Stimulated activated CD8-positive, alpha-beta memory T cell treated with anti-CD3 and anti-CD28 coated beads, Interleukin-4, amount 100 ng/mL, for 48 hours (primary cell): ENCODE measurements around the gene CNIH2.

Experiments
- DNase-seq: peaks from one replicate; pipeline ENCODE4 v3.0.0-alpha.2; 2020

Gene CNIH2

DNA sequence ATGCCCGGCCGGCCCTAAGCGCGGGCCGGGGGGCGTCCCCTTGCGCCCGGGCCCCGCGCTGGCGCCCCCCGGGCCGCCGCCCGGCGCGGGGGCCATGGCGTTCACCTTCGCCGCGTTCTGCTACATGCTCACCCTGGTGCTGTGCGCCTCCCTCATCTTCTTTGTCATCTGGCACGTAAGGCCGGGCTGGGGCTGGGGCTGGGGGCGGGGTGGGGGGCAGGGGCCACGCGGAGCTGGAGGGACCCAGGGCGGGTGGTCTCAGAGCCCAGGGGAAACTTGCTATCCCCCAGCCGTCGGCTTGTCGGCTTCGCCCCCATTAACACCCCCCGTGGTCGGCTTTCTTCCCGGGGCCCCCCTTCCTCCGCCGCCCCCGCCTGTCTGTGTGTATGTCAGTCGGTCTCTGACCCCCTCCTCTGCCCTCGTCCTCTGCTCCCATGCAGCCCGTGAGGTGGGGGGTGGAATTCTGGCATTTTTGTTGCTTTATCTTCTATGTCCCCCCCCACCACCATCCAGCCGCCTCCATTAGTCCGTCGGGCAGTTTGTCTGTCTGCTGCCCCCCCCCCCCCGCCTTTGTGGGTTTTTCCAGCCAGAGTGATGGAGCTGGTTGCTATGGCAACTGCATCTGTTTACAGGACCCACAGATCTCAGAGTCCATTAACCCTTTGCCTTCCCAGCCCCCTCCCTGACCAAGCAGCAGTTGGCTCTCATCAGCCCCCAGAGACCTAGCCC lies 552 bp downstream of the CNIH2 start:
- no peak for DNase-seq

DNA sequence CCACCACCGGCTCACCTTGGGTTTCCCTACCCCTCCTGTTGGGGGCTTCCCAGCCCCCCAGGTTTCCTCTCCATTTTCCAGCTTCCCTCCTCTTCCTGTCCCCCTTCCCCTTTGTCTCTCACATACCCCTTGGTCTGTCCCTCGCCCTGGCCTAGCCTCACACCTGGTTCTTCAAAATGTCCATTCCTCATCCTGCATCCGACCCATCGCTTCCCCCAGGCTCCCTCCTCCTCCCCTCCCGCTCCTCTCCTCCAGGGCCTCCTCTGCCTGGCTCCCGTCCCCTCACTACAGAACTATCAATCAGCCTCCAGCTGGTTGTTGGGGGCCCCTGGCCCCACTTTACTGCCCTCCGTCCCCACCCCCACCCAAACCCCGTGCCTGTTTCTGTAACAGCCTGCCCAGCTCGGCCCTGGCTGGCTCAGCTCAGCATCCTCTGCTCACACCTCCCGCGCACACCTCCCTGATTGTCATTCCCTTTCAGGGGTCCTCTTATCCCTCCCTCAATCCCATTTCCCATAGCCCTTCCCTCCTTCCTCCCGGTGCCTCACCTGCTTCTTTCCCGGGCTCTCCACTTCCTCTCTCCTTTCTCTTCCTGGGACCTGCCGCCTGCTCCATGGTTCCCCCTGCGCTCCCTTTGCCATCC lies 1.2 kb downstream of the CNIH2 start:
- DNase-seq: no peak

DNA sequence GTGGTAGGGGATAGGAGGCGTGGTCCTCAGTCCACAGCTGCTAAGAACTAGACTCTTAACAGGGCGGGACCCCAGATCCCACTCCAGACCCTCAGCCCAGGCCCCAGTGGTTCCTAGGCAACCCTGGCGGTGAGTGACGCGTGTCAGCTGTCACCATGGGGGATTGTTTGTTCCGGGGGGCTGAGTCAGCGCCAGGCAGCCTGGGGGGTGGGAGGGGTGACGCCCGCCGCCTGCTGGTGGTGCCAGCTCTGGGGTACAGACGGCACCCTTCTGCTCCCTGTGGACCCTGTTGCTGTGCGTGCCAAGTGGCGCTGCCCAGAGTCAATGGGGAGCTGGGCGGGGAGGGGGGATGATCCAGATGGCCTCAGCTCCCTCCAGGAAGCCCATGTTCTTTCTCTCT lies 2.5 kb downstream of the CNIH2 start:
- DNase-seq: no peak

DNA sequence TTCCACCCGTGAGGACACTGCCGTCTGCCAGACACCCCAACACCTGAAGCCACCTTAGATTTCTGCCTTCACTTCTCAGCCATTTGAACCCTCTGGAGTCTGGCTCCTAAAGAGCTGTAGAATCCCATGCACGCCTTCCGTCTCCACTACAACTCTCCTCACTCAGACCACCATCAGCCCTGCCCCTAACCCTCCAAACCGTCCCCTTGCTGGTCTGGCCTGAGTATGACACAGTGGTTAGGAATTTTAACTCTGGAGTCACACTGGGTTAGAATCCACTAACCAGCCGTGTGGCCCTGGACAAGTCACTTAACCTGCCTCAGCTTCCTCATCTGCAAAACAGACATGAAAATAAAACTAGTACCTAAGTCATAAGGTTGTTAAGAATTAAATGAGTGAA lies 3.0 kb downstream of the CNIH2 start:
- no peak for DNase-seq

DNA sequence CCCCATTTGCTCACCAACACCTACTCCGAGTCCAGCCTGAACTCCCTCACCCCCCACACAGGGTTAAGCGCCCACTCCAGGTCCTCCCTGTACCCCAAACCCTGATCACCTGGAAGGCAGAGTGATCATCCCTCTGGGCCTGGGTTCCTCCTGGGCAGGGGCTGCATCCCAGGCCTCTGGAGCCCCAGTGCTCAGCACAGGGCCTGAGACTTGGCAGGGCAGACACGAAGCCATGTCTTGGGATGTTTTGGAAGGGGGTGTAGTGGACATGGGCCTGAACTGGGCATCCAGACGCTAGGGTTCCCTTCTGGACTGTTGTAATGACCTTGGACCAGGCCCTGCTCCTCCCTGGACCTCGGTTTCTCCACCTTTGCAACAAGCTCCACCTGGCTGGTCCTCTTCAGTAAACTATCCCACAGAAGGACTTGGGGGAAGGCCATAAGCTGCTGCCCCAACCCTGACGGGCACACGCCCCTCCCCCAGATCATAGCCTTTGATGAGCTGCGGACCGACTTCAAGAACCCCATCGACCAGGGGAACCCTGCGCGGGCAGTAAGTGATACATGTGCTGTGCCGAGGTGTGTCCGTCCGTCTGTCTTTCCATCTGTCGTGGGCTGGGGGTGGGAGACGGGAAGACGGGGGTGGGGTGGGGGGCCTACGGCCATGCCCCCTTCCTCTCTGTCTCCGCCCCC lies 3.9 kb downstream of the CNIH2 start:
- no peak for DNase-seq

DNA sequence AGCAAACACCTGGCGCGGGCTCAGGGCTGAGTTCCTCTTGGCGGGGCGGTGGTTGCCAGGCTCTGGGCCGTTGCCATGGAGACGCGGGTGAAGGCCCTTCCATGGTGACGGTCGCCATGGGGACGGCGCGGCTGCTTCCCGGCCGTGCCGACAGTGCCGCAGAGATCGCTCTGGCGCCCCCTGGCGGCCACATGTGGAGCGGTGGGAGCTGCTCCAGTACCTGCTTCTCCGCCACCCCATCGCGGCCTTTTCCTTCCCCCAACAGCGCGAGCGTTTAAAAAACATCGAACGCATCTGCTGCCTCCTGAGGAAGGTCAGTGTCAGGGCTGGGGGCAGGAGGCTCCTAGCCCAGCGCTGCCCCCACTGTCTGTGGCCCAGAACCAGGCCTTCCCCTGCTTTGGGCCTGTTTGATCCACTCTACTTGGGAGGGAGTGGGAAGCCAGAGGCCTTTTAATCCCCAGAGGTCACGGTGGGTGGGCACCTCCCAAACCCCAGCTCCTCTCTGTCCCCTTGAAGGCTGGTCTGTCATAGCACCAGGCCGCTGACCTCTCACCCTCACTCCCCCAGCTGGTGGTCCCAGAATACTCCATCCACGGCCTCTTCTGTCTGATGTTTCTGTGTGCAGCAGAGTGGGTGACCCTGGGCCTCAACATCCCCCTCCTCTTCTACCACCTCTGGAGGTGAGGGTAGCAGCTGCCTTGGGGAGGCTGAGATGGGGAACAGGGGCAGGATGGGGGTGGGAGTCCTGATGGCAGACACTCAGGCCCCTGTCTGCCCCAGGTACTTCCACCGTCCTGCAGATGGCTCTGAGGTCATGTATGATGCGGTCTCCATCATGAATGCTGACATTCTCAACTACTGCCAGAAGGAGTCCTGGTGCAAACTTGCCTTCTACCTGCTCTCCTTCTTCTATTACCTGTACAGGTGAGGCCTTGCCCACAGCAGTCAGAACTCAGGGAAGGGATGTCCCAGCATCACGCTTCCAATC lies 4.8 kb downstream of the CNIH2 start:
- peak; percentile 100 for DNase-seq

DNA sequence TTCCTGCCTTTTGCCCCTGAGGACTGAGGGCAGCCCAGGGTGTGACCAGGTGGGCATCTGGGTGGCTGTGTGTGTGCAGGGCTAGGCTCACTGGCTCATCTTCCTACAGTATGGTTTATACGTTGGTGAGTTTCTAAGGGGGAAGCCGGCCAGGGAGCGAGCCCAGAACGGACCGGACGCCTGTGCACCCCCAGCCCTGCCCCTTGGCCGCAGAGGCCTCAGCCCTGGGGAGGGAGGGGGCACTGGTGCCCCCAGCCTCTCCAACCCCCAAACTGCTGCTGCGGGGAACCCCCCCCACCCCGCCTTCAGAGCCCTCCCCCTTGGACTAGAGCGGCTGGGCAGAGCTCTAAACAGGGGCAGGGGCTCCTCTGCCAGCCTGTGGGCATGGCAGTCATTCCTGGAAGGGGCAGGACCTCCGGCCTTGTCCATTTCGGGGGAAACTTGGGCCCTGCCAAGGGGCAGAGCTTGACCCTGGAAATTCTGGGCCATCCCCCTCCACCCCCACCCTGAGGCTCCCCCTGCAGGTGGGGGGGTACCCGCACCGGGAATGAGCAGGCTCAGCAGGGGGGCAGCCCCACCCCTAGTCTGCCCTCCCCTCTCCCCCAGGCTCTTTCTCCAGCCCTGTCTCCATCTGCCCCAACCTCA lies 5.6 kb downstream of the CNIH2 start:
- DNase-seq: no peak

DNA sequence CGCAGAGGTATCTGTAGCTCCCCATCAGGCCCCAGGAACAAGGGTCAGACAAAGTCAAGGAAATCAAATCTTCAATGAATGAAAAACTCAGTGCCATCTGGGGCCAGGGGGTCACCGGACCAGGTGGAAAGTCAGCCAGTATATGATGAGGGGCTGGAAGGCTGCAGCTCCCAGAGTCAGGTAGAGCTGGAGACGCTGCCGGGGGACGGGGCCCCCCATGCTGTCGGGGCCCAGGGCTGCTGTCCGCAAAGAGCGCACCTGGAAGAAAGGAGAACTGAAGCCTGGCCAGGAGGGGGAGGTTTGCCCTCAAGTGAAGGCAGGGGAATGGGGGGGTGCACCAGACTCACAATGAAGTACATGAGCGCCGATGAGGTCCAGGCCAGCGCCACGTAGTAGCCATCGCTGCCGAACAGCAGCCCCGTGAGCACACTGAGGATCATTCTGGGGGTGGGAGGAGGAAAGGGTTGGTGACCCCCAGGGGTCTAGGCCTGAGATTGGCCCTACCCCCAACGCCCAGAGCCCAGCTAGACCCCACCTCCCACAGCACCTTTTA lies 6.6 kb downstream of the CNIH2 start:
- DNase-seq: no peak

DNA sequence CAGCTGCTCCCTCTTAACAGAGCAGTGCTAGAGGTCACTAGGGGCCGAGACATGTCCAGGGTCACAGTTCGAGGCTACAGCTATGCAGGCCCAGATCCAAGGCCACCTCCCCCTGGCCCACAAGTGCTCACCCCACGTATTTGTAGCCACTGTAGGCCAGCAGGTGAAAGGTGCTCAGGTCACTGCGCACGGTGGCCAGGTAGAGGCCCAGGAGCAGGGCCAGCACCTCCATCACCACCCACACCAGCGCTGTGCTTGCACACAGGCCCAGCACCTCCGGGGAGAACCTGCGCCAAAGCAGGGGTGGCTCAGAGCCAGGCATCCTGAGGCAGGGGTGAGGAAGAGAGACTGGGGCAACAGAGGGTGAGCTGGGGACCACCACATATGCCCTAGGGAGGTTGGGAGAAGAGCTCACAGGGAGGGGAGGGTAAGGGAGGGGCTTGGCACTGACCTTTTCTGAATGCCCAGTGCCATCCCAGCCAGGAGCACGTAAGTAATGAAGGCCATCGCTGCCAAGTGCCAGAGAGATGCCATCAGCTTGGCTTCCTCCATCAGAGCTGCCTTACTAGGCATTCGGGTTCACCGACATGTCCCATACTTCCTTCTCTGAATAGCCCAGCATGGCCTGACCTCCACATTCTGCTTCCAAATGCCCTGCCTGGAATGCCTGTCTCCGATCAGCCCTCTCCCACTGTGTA lies 7.4 kb downstream of the CNIH2 start:
- no peak for DNase-seq

DNA sequence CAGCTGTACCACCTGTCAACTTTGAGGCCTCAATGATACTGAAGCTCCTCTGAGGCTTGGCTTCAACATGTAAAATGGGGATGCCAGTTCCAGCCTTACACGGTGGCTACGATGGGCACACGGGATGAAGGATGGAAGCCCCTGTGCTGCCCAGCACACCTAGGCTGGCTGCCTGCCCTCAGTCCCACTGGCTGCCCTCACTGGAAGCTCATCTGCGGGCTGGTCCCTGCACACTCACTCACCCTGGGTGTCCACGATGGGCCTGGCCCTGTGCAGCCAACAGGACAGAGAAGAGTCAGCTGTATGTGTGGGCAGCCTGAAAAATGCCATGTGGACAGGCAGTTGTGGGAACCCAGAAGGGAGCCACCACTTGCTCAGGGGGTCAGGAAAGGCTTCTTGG lies 8.7 kb downstream of the CNIH2 start:
- DNase-seq: no peak

DNA sequence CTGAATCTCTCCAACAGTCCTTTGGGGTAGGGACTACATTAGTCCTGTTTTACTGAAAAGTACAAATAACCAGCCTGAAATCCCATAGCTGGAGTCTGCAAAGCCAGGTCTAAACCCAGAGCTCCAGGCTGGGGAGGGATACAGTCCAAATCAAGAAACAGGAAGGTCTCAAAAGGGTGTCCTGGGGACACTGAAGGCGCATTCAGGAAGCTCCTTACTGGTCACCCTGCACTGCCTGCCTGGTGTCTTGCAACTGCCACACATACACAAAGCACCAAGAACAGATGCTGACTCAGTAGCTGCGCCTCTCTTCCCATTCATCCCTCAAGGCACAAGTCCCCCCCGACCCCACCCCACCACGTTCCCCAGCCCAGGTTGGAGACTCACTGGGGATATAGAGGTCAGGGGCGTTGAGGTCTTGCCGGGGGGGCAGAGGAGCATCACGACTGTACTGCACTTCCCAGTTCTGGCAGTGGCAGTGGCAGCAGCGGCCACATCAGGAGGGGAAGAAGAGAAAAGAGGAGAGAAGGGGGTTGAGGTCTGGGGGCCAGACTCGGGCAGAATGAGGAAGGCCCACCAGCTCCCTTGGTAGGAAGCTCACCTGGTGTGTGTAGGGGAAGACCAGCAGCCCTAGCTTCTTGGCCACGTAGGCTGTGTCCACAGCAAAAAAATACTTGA lies 9.4 kb downstream of the CNIH2 start:
- DNase-seq: no peak

DNA sequence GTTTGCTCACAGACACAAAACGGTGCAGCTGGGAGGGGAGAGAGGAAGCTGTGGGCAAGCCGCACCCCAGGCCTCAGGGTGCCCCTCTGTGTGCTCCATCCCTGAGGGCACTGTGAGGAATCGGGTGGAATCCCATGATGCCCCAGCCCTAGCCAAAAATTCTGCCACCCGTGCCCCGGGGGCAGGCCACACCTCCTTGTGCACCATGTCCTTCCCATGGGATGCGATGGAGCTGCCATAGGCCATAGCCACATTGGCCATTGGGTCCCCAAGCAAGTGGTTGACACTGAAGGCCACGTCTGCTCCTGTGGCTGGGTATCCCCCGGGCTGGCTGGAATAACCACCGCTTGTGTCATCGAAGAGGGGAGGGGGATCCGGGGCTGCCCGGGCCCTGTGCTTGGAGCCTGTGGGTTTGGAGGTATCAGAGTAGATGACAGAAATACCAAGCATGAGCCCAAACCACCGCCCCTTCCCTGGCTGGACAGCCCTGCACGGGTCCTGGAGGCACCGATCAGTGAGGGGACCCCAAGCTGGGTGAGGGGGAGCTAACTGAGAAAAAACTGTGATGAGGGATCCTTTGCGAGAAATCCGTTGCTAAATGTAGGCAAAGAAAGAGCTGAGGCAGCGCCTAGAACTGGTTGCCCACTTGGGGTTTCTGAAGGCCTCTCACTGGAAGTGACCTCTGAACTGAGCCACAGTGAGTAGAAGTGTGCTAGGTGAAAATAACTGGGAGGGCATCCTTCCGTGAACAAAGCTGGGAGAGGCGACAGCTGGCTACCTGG lies 10.1 kb downstream of the CNIH2 start:
- DNase-seq: no peak

DNA sequence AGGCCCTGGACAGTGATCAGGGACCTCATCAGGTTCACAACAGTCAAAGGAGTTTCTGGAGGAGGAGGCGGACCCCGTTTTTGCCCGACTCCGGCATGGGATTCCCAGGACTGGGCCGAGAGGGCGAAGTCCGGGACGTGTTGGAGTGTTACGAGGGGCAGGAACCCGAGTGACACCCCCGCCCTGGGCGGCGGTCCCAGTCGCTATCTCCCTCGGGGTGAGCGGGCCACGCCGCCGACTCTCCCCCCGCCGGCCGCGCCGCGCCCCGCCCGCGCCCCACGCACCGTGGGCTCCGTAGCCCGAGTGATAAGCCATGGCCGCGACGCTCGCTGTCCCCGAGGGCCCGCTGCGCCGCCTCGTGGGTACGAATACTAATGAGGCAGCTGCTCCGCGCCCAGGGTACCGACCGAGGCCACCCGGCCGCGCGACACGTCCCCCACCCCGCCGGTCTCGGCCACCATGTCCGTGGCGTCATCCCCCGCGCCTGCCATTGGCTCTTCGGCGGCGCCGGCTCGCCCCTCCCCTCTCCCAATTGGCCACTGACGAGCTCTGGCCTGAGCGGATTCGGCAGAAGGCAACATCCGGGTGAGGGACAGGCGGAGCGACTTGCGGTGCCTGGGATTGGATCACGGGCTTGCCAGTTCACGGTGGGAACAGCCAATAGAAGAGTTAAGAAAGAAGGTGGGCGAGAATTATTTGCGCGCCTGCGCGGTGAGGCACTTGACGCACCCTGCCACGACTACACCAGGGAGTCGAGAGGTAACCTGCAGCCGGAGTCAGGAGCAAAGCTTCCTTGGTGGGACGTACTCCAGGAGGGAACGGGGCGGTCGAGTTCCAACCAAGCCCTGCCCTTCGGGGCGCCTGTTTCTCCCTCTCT lies 10.9 kb downstream of the CNIH2 start, which contains the start of gene YIF1A:
YIF1A (minus strand) TSS at position 473 of the 877 bp plus-strand sequence; CDS start at position 315, 158 bp downstream.
- peak; percentile 98 for DNase-seq

DNA sequence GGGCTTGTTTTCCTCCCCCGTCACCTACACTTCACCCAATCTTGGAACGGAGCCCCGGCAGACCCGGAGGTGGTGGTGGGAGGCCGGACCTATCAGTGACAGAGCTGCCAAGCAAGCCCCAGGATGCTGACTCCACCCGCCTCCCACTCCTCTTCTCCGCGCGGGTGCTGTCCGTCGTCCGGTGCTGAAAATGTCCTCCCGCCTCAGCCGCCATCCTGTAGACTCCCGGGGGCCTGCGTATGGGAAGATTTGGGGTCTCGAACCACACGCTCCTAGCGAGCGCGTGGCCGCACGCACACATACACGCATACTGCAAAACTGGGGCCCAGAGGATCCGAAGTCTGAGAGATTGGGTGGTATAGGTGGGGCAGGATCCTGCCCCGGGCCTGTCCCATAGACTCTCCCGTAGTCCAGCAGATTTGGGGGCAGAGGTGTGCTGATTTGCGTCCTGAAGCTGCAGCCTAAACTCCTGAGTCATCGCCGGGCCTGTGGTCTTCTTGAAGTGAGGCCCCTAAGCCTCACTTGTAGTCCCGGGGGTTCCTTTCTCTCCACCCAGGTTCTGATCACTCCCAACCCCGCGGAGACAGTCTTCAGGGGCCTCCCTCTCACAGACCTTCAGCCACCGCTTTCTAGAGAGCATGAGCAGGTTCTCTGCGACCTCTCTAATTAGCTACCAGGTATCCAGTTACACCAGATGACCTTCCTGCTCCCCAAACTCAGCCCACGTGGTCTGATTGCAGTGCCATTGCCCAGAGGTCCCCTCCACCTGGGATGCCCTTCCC lies 11.8 kb downstream of the CNIH2 start:
- peak; percentile 90 for DNase-seq

DNA sequence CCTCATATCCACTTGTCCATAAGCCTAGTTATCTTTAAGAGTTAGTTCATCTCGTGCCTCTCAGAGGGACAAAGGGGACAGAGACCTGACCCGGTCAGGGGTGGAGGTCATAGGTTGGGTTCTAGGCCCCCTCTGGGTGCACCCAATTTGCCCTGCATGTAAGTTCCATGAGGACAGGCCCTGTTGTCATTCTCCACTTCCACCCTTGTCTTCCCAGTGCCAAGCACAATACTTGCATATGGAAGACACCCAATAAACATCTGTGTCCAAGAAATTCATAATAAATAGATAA lies 12.3 kb downstream of the CNIH2 start:
- no peak for DNase-seq

DNA sequence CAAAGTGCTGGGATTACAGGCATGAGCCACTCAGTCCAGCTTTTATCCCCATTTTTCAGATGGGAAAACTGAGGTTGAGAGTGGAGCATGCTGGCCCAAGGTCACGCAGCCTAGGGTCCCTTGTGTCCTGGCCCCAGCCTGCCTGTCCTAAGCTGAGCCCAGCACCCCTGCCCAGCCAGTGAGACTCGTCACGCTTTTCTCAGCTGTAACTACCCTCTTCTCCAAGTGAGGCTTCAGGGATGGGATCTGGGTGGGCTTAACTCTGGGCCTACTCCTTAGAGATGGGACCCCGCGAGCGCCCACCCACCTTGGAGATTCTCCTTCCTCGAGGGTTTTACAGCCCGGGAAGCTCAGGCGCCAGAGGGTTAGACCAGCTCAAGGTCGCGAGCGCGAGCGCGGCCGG lies 13.3 kb downstream of the CNIH2 start:
- no peak for DNase-seq

DNA sequence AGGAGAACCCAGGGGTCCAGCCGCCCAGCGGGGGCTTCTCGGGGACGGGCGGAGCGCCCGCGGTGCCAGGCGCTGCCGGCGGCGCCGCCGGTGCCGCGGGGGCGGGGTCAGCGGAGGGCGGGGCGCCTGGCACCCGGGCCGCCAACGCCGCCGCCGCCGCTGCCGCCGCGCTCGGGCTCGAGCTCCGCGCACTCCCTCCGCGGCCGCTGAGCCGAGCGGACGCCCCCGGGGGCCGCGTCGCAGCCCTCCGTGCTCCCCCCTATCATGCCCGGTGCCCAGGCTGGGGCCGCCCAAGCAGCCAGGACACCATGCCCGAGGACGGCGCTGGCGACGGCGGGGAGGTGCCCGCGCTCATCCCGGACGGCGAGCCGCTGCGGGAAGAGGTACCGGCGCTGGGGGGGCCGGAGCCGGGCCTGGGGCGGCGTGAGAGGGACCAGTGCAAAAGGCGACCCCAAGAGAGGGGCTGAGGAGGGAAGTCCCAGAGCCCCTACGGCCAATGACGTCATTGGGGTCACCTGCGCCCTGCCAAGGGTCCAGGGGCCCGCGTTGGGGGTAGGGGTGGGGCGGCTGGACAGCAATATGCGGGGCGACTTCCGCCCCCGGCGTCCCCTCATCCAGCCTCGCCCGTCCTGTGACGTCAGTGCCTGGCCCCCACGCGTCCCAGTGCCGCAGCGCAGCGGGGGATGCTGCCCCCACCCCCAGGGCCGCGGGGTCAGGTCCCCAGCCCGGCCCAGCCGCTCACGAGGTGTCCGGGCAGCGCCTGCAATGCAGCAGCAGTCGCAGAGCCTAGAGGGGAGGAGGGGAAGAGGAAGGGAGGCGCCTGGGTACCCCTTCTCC lies 13.9 kb downstream of the CNIH2 start, which contains the start of gene TMEM151A:
TMEM151A (plus strand) TSS at position 189 of the 837 bp plus-strand sequence; CDS start at position 309, 120 bp downstream.
- no peak for DNase-seq
